T-cell (primary cell): ENCODE results near the gene GPSM1. TPM values are rescaled to one million over a fixed set of nuclear protein-coding genes. Genes with fewer than 3 reads are reported as not detected.

Experiments used
- ATAC-seq, 4 experiments: fragments of 200-7000 bp in 3 of 4; fragments of 150-1000 bp in 1 of 4; cut with Tn5 transposase; replicated peaks in 1 of 4; 1 replicate in 3 of 4; 2 replicates in 1 of 4; pipeline ENCODE4 v1.10.0; 2021; ENCODE audit warnings: moderate library complexity in 3 of 4, mild to moderate bottlenecking in 2 of 4, moderate number of reproducible peaks in 1 of 4
- CTCF ChIA-PET, 2 donors: fragments of 300-600 bp; sonication (Branson Sonifier 250); formaldehyde crosslinking; loops; one replicate each; lab custom pipeline; 2022; ENCODE audit warnings: antibody characterized with exemption in 2 of 2; lab: Charles Lee
- POLR2A ChIA-PET, 2 donors: fragments of 300-600 bp; sonication (Branson Sonifier 250); formaldehyde crosslinking; loops; one replicate each; lab custom pipeline; 2022; ENCODE audit warnings: antibody characterized with exemption in 2 of 2; lab: Charles Lee
- DNase-seq, 35 experiments: peaks; one replicate each; pipeline versions ENCODE4 v3.0.0 to v3.0.0-alpha.2; 2013 to 2023
- H3K27ac ChIP-seq: one replicate; pipeline ENCODE4 v1.5.1; 2013; ENCODE audit warnings: low read length
- H3K27me3 ChIP-seq, 2 experiments: replicated peaks in 1 of 2; 1 replicate in 1 of 2; 2 replicates in 1 of 2; pipeline versions ENCODE4 v1.6.1 to v1.7.0; 2013; ENCODE audit warnings: low read length in 1 of 2, mixed read lengths in 1 of 2; ENCODE audit not compliant: control insufficient read depth in 2 of 2, insufficient read depth in 2 of 2; ENCODE audit errors: extremely low read depth in 1 of 2
- H3K36me3 ChIP-seq, 2 donors: 1 replicate in 1 of 2; 2 replicates in 1 of 2; pipeline versions ENCODE4 v1.6.1 to v1.7.0; 2013; ENCODE audit warnings: low read length in 1 of 2; ENCODE audit not compliant: control insufficient read depth in 2 of 2, insufficient read depth in 1 of 2; ENCODE audit errors: extremely low read depth in 1 of 2
- H3K4me1 ChIP-seq, 2 experiments: 1 replicate in 1 of 2; 2 replicates in 1 of 2; pipeline versions ENCODE4 v1.6.1 to v1.7.0; 2013; ENCODE audit warnings: low read length in 2 of 2, mixed read lengths in 1 of 2; ENCODE audit not compliant: insufficient read depth in 2 of 2, control insufficient read depth in 1 of 2; ENCODE audit errors: extremely low read depth in 1 of 2
- H3K4me3 ChIP-seq, 2 donors: 1 replicate in 1 of 2; 2 replicates in 1 of 2; pipeline versions ENCODE4 v1.5.1 to v1.7.0; 2013; ENCODE audit warnings: mild to moderate bottlenecking in 2 of 2, low read length in 1 of 2, moderate library complexity in 1 of 2; ENCODE audit not compliant: control insufficient read depth in 1 of 2; ENCODE audit errors: extremely low read depth in 1 of 2
- H3K9me3 ChIP-seq: 2 replicates; pipeline ENCODE4 v1.7.0; 2013
- H3K27ac Mint-ChIP-seq, 2 donors: one replicate each; pipeline ENCODE4 v1.8.0; 2020 to 2021; ENCODE audit warnings: mild to moderate bottlenecking in 2 of 2, mixed read lengths in 2 of 2
- H3K27me3 Mint-ChIP-seq, 2 donors: one replicate each; pipeline ENCODE4 v1.8.0; 2021 to 2022; ENCODE audit warnings: mixed read lengths in 2 of 2
- H3K36me3 Mint-ChIP-seq: one replicate; pipeline ENCODE4 v1.8.0; 2021; ENCODE audit warnings: mixed read lengths
- H3K4me1 Mint-ChIP-seq, 3 donors: one replicate each; pipeline ENCODE4 v1.8.0; 2020 to 2022; ENCODE audit warnings: mixed read lengths in 3 of 3, mild to moderate bottlenecking in 1 of 3
- H3K4me3 Mint-ChIP-seq, 3 donors: one replicate each; pipeline ENCODE4 v1.8.0; 2020 to 2022; ENCODE audit warnings: mild to moderate bottlenecking in 3 of 3, mixed read lengths in 3 of 3, moderate library complexity in 3 of 3
- H3K9me3 Mint-ChIP-seq, 3 donors: one replicate each; pipeline ENCODE4 v1.8.0; 2020 to 2022; ENCODE audit warnings: mixed read lengths in 3 of 3
- WGBS: methylation state at CpG from one replicate; pipeline ENCODE4 v1.1.5; 2013; ENCODE audit warnings: missing lambda C conversion rate; ENCODE audit not compliant: insufficient coverage; 5-methylcytosine and 5-hydroxymethylcytosine counted together
- total RNA-seq, 35 experiments: library from RNA in 6 of 35; stranded (reverse) in 6 of 35; fragments of 120-200 nt in 1 of 35; gene quantifications; one replicate each; pipeline versions ENCODE4 v1.2.1 to v1.2.4 and lab custom pipeline; 2013 to 2026

The GPSM1 gene
- total RNA-seq, 5 donors from 2014 or later (not counting 1 experiment from before 2014, with no cell fraction given): 8.6 to 11.5 (median 9.7) TPM

GRCh38 chr9:136364942-136365774 lies 37.8 kb downstream of the GPSM1 start:
- ChIA-PET POLR2A (no interaction called here), CTCF (no interaction called here)
- no peak for DNase-seq
- no peak overlapping the region for H3K27ac ChIP-seq
- Mint-ChIP-seq H3K27me3 (no peaks in the 10 kb centered on the region), H3K36me3 (no peaks in the 10 kb centered on the region), H3K9me3 (no peaks in the 10 kb centered on the region), H3K27ac (no peak overlapping the region), H3K4me3 (peak overlapping the region in 1 of 3 donors; percentile 37), H3K4me1 (peaks cover 4 to 8% (median 4%) of the 10 kb centered on the region in 3 donors)
- ATAC-seq: no peak
- no peak overlapping the region for H3K4me3 ChIP-seq
- H3K27me3 ChIP-seq: peaks cover 0 to 13% of the 10 kb centered on the region in 2 experiments
- WGBS: 94% methylated on average over 27 of the region's 31 CpGs
- H3K9me3 ChIP-seq: no peaks in the 10 kb centered on the region
- peaks cover 0 to 4% of the 10 kb centered on the region in 2 donors for H3K36me3 ChIP-seq
- H3K4me1 ChIP-seq: peaks cover 0 to 16% of the 10 kb centered on the region in 2 experiments

- peaks cover 4 to 8% (median 4%) of the 10 kb centered on the region in 3 donors for H3K4me1 Mint-ChIP-seq
- Histone ChIP-seq H3K36me3 (peaks cover 0 to 4% of the 10 kb centered on the region in 2 donors), H3K4me1 (peaks cover 0 to 16% of the 10 kb centered on the region in 2 experiments), H3K27ac (no peak overlapping the region), H3K4me3 (no peak overlapping the region), H3K27me3 (peaks cover 0 to 13% of the 10 kb centered on the region in 2 experiments), H3K9me3 (no peaks in the 10 kb centered on the region)
- H3K9me3 Mint-ChIP-seq: no peaks in the 10 kb centered on the region
- 68% methylated on average over 9 of the region's 9 CpGs for WGBS
- POLR2A ChIA-PET: no interaction called here
- CTCF ChIA-PET: no interaction called here
- no peaks in the 10 kb centered on the region for H3K27me3 Mint-ChIP-seq
- no peaks in the 10 kb centered on the region for H3K36me3 Mint-ChIP-seq
- peak in 1 of 35 experiments; percentile 20 for DNase-seq
- H3K27ac Mint-ChIP-seq: no peak overlapping the region
- no peak for ATAC-seq
- H3K4me3 Mint-ChIP-seq: no peak overlapping the region
Observed at GRCh38 chr9:136365775-136366222, 38.5 kb downstream of the GPSM1 start.

GRCh38 chr9:136366826-136367225 lies 39.5 kb downstream of the GPSM1 start:
- no peak overlapping the region for H3K4me3 ChIP-seq
- CTCF ChIA-PET: interaction anchor here in 1 of 2 donors (0.7 kb wide), 1 partner anchor 122 kb away, joined by 3 read pairs; no protein-coding TSS in a partner anchor
- Mint-ChIP-seq H3K4me1 (peaks cover 4 to 8% (median 4%) of the 10 kb centered on the region in 3 donors), H3K4me3 (no peak overlapping the region), H3K27me3 (no peaks in the 10 kb centered on the region), H3K9me3 (no peaks in the 10 kb centered on the region), H3K27ac (no peak overlapping the region), H3K36me3 (no peaks in the 10 kb centered on the region)
- no peaks in the 10 kb centered on the region for H3K9me3 ChIP-seq
- H3K27me3 ChIP-seq: peaks cover 0 to 14% of the 10 kb centered on the region in 2 experiments
- peaks cover 0 to 16% of the 10 kb centered on the region in 2 experiments for H3K4me1 ChIP-seq
- no peaks in the 10 kb centered on the region for H3K36me3 ChIP-seq
- DNase-seq (no peak), ATAC-seq (no peak)
- H3K27ac ChIP-seq: no peak overlapping the region
- POLR2A ChIA-PET: no interaction called here
- WGBS: 89% methylated on average over 9 of the region's 9 CpGs

GRCh38 chr9:136367296-136368145 lies 40.2 kb downstream of the GPSM1 start:
- peaks cover 0 to 20% of the 10 kb centered on the region in 2 experiments for H3K27me3 ChIP-seq
- H3K4me1 Mint-ChIP-seq: peaks cover 2 to 6% (median 4%) of the 10 kb centered on the region in 3 donors
- no peaks in the 10 kb centered on the region for H3K36me3 Mint-ChIP-seq
- no peak overlapping the region for H3K27ac Mint-ChIP-seq
- peaks cover 0 to 15% of the 10 kb centered on the region in 2 experiments for H3K4me1 ChIP-seq
- H3K9me3 Mint-ChIP-seq: no peaks in the 10 kb centered on the region
- no peaks in the 10 kb centered on the region for H3K36me3 ChIP-seq
- DNase-seq (no peak), ATAC-seq (no peak)
- no peaks in the 10 kb centered on the region for H3K9me3 ChIP-seq
- no peak overlapping the region for H3K27ac ChIP-seq
- POLR2A ChIA-PET: no interaction called here
- no peak overlapping the region for H3K4me3 ChIP-seq
- H3K27me3 Mint-ChIP-seq: no peaks in the 10 kb centered on the region
- no peak overlapping the region for H3K4me3 Mint-ChIP-seq
- CTCF ChIA-PET: interaction anchor here in 1 of 2 donors (0.7 kb wide), 1 partner anchor 121 kb away, joined by 3 read pairs; no protein-coding TSS in a partner anchor
- 90% methylated on average over 42 of the region's 45 CpGs for WGBS

GRCh38 chr9:136368190-136368589 lies 40.9 kb downstream of the GPSM1 start:
- H3K36me3 ChIP-seq: no peaks in the 10 kb centered on the region
- ATAC-seq (no peak), DNase-seq (no peak)
- WGBS: 90% methylated on average over 16 of the region's 18 CpGs
- Mint-ChIP-seq H3K9me3 (no peaks in the 10 kb centered on the region), H3K27me3 (peaks cover 0 to 5% of the 10 kb centered on the region in 2 donors), H3K27ac (no peak overlapping the region), H3K4me3 (no peak overlapping the region), H3K4me1 (peaks cover 0 to 2% (median 0%) of the 10 kb centered on the region in 3 donors), H3K36me3 (no peaks in the 10 kb centered on the region)
- peaks cover 0 to 26% of the 10 kb centered on the region in 2 experiments for H3K27me3 ChIP-seq
- H3K4me1 ChIP-seq: peaks cover 0 to 13% of the 10 kb centered on the region in 2 experiments
- POLR2A ChIA-PET: no interaction called here
- no peak overlapping the region for H3K4me3 ChIP-seq
- CTCF ChIA-PET: no interaction called here
- no peaks in the 10 kb centered on the region for H3K9me3 ChIP-seq
- H3K27ac ChIP-seq: no peak overlapping the region

GRCh38 chr9:136370037-136370436 lies 42.7 kb downstream of the GPSM1 start:
- Mint-ChIP-seq H3K4me1 (no peaks in the 10 kb centered on the region), H3K27ac (no peak overlapping the region), H3K36me3 (no peaks in the 10 kb centered on the region), H3K9me3 (no peaks in the 10 kb centered on the region), H3K4me3 (no peak overlapping the region), H3K27me3 (peaks cover 0 to 6% of the 10 kb centered on the region in 2 donors)
- 97% methylated on average over 13 of the region's 19 CpGs for WGBS
- DNase-seq (no peak), ATAC-seq (no peak)
- peaks cover 0 to 25% of the 10 kb centered on the region in 2 experiments for H3K27me3 ChIP-seq
- no peaks in the 10 kb centered on the region for H3K9me3 ChIP-seq
- H3K27ac ChIP-seq: no peak overlapping the region
- peaks cover 0 to 4% of the 10 kb centered on the region in 2 experiments for H3K4me1 ChIP-seq
- POLR2A ChIA-PET: no interaction called here
- peaks cover 0 to under 1% of the 10 kb centered on the region in 2 donors for H3K36me3 ChIP-seq
- no peak overlapping the region for H3K4me3 ChIP-seq
- CTCF ChIA-PET: no interaction called here
